Amygdala (tissue), 56 donors: ENCODE results near the gene PSMA7.
A peak's percentile ranks its signal among the peaks of the same experiment; 100 is the strongest.

ENCODE experiments used
- DNase-seq, 56 donors: peaks; one replicate each; lab custom pipeline; 2025; lab: John Stamatoyannopoulos, UW

The PSMA7 gene

GRCh38 chr20:62141043-62141396 is 2.2 kb downstream of the PSMA7 start:
- DNase-seq, result no peak

DNA sequence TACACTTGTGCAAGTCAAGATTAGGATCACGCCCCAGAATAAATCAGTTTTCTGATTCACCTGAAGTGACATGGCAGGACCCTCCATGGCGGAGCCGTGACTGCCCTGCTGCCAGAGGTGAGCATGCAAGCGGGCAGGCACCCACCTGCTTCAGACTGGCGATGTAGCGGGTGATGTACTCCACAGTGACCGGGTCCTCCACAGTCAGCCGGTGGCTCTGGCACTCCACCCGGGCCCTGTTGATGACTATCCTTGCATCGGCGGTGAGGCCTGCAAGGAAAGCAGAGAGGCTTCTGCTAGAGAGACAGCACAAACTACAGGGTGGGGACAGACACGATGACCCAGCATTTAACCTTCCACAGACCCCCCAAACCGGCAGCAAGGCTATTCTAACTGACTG is 3.6 kb downstream of the PSMA7 start:
- no peak for DNase-seq

GRCh38 chr20:62138912-62139311 is 4.3 kb downstream of the PSMA7 start:
- DNase-seq, result no peak

DNA sequence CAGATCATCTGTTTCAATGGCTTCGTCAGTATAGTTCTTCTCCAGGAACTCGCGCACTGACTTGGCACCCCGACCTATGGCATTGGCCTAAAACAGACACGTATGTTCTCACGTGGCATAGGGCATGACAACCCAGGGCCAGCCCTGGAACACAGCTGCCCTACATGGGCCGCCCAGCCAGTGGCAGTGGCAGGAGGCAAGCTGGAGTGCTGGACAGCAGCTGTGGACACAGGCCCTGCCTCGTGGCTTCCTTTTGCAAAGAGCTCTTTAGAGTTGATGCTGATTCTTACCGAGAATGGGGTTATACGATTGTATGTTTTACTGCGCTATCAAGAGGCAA is 5.0 kb downstream of the PSMA7 start:
- DNase-seq, result no peak

DNA sequence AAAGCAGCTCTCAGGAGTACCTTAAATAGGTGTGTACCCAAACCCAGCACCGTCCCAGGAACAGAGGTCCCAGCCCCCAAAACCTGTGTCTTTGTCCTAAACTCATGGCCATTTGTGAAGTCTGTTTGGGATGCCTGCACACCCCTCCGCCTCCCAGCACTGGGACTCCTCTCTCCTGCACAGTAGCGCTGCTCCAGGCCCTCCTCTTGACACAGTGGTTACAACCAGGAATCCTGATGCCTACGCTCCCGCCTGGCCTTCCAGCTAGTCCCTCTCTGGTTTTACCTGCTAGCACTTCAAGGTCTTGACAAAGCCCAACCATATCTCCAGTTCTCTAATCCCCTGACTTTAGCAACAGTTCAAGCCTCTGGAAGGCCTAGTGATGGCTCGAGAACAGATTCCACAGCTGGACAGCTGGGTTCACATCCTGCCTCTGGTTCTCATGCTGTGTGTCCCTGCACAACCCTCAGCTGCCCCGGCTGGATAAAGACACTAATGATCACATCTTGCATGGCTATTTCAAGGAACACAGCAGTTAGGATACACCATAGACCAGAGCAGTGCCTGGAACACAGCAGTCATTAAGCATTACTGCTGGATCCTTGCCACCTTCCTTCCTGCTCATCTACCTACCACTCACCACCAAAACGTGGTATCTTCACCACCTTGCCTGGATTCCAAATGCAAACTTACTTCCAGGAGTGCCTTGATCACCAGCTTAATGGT is 5.6 kb downstream of the PSMA7 start:
- DNase-seq, result no peak

DNA sequence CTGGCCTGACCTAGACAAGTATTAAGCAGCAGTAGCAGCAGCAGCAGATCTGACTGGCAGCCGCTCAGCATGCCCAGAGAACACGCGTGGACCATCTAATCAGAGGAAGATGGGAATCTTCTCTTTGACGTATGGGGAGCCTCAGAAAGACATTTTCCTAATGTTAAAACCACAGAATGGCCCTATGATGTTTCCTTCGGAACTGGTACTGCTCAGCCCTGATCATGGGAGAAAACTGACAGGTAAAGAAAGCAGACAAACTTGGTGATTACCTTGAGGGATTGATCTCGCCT is 6.2 kb downstream of the PSMA7 start:
- no peak for DNase-seq

DNA sequence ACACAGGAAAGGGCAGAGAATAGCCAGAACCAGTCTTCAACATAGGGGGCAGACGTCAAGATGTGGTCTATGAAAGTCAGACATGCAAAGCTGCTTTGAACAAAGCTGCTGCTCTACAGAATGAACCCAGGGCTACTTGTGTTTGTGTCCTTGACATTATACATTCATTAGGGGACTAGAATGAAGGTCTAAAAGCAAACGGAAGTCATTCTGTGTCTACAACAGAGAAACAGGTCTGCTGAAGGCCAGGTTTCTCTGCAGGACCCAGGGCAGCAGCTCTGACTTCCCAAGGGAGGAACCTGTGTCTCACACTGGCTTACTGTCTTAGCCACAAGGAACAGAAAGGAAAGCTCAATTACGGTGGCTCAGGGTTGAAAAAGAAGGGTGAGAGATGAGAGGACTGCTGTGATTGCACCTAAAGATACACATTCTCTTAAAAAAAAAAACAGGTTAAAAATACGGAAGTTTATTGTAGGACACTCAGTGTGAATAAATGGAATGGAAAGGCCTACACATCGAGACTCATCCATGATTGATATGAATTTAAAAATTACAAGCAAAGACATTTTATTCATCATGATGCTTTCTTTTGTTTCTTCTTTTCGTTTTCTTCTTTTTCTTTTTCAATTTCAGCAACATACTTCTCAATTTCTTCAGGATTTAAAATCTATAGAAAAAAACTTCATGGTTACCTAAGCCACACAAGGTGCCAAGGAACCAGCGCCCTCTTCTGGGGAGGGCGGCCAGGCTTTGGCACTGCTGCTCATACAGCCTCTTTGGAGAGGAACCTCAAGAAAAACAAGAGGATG is 6.7 kb downstream of the PSMA7 start:
- DNase-seq, result peak in 18 of 56 donors; percentile 9 to 71 (median 26)

- no peak for DNase-seq
Observed at GRCh38 chr20:62135573-62136266, 7.5 kb downstream of the PSMA7 start.

DNA sequence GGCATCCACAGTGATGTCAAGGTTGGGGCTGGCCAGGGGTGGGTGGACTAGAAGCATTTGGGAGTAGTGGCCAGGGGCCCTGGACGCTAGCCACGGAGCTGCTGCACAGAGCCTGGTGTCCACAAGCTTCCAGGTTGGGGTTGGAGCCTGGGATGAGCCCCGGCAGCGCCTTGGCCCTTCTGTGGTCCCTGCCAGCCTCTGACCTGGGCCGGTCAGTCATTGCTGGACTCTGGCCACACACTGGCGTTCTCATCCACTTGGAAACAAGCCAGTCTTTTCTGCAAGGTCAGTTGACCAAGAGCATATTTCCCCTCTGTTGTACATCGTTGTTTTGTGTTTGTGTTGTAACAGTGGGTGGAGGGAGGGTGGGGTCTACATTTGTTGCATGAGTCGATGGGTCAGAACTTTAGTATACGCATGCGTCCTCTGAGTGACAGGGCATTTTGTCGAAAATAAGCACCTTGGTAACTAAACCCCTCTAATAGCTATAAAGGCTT is 8.4 kb downstream of the PSMA7 start:
- peak in 2 of 56 donors; percentile 24 to 62 for DNase-seq

DNA sequence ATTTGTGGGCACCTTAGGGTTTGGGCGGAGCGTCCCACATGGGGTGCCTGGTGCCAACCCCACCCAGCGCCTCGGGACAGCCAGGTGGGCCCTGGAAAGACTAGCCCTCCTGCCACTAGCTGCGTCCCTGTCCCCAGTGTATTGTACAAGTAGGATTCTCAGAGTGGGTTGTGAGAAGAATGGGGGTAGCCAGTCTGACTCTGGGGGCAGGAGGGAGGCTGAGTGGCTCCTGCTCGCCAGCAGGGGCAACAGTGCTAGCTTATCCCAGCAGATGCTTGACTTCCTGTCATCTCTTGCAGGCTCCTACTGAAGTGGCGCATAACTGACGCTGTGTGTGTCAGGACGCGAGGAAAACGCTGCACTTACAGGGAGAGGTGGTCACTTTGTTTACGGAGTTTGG is 9.3 kb downstream of the PSMA7 start:
- DNase-seq, result no peak

GRCh38 chr20:62133051-62133845 is 9.9 kb downstream of the PSMA7 start:
- DNase-seq, result peak in 2 of 56 donors; percentile 18 to 46

DNA sequence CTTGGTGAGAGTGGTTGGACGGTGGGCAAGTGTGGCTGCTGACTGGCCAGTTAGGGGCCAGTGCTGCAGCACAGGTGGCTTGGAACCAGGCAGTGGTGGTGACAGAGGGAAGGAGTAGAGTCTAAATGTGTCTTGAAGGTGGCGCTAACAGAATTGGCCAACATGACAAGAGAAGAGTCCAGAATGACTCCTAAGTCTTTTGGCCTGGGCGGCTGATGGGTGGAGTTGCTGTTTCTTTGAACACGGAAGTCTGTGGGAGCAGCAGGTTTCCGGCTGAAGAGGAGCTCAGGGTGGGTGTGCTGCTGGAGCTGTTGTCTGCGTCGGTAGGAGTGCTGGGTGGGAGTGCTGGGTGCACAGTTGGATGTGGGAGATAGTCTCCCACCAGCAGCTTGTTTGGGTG is 10.8 kb downstream of the PSMA7 start:
- DNase-seq, result no peak

GRCh38 chr20:62131560-62132320 is 11.5 kb downstream of the PSMA7 start:
- no peak for DNase-seq

GRCh38 chr20:62129731-62130531 is 13.3 kb downstream of the PSMA7 start:
- no peak for DNase-seq

DNA sequence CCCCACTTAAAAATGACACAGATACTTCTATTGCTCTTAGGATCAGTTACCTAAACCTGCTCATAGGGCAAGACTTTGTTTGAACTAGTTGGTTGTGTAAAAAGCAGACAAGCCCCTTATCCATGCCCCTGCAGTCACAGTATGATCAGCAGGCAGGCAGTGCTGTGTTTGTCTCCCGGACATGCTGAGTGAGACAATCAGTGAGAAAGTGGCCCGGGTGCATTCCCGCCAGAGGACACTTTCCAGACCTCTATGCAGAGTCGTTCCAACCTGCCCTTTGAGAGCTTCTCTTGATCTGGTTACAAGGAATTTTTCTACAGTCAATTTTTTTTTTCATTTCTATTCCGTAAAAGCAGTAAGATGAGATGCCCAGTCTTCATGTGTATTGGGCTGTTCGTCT is 14.7 kb downstream of the PSMA7 start:
- DNase-seq, result no peak

GRCh38 chr20:62127799-62128198 is 15.4 kb downstream of the PSMA7 start:
- no peak for DNase-seq

DNA sequence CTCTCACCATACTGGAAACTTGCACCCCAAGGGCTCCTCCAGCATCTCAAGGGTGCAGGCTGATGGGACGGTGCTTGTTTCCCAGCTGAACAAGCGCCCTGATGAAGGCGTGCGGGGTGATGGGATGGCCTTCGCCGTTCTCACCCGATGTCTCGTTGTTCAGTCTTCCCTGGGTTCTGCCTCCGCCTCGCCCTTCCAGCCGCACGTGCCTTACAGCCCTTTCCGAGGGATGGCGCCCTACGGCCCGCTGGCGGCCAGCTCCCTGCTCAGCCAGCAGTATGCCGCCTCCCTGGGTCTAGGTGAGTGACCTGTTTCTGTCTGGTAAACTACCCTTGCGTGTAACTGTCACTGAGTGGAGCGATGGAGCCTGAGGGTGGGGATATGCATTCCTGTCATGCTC is 17.1 kb downstream of the PSMA7 start:
- DNase-seq, result no peak

DNA sequence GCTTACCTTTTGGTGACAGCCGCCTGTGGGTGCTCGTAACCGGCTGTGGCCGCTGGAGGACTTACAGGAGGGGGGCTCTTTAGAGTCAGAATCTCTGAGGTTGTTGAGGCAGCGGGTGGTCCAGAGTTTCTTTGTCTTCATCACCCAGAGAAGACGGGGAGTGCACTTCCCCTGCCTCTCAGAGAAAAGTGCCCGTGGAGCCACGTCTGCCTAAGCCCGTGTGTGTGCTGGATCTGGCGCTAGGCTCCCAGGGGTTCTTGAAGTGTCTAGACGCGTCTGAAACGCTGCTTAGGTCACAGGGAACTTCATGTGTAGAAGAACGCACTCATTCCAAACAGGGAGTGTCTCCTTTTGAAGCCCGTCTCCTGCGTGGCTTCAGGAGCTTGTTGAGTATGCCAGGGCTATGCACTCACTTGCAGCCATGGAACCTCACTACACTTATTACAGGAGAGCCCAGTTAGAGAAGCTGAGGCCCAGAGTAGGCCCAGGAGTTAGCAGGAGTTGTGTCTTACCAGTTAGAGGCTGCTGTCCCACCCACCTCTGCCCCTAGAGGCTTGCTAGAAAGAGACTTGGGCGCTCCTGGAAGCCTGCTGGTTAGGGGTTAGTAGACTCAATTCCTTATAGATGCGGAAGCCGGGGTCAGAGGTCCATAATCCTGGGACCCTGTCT is 19.6 kb downstream of the PSMA7 start:
- no peak for DNase-seq
